Measurements from ENCODE around the gene DTD1. TPM values are rescaled to one million over a fixed set of nuclear protein-coding genes. Genes with fewer than 3 reads are reported as not detected.
A peak's percentile ranks its signal among the peaks of the same experiment; 100 is the strongest.

DTD1 gene
- total RNA-seq, 2 donors from 2014 or later: 15.5 to 16.9 TPM

GRCh38 chr20:18548465-18548864, 39.4 kb upstream of the DTD1 start:
- H3K9me3 ChIP-seq: no peaks in the 10 kb centered on the region
- no peaks in the 10 kb centered on the region for H3K4me1 ChIP-seq
- no peaks in the 10 kb centered on the region for H3K27me3 ChIP-seq
- no peak overlapping the region for H3K4me3 ChIP-seq
- H3K27ac ChIP-seq: no peak overlapping the region
- TF ChIP-seq, protein P1, sequence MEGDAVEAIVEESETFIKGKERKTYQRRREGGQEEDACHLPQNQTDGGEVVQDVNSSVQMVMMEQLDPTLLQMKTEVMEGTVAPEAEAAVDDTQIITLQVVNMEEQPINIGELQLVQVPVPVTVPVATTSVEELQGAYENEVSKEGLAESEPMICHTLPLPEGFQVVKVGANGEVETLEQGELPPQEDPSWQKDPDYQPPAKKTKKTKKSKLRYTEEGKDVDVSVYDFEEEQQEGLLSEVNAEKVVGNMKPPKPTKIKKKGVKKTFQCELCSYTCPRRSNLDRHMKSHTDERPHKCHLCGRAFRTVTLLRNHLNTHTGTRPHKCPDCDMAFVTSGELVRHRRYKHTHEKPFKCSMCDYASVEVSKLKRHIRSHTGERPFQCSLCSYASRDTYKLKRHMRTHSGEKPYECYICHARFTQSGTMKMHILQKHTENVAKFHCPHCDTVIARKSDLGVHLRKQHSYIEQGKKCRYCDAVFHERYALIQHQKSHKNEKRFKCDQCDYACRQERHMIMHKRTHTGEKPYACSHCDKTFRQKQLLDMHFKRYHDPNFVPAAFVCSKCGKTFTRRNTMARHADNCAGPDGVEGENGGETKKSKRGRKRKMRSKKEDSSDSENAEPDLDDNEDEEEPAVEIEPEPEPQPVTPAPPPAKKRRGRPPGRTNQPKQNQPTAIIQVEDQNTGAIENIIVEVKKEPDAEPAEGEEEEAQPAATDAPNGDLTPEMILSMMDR (IDR thresholded peaks at IDR 0.05): no peak
- DNase-seq (ENCODE audit: low spot score): no peak
- peaks cover 78% of the 10 kb centered on the region for H3K36me3 ChIP-seq

- TF ChIP-seq, protein P1 (IDR thresholded peaks at IDR 0.05): no peak
- no peak for DNase-seq (ENCODE audit: low spot score)
- no peaks in the 10 kb centered on the region for H3K4me1 ChIP-seq
- H3K9me3 ChIP-seq: no peaks in the 10 kb centered on the region
- H3K36me3 ChIP-seq: peaks cover 73% of the 10 kb centered on the region
- no peaks in the 10 kb centered on the region for H3K27me3 ChIP-seq
- H3K4me3 ChIP-seq: no peak overlapping the region
- H3K27ac ChIP-seq: no peak overlapping the region
Observed at GRCh38 chr20:18553746-18554145, 34.1 kb upstream of the DTD1 start.

DNA sequence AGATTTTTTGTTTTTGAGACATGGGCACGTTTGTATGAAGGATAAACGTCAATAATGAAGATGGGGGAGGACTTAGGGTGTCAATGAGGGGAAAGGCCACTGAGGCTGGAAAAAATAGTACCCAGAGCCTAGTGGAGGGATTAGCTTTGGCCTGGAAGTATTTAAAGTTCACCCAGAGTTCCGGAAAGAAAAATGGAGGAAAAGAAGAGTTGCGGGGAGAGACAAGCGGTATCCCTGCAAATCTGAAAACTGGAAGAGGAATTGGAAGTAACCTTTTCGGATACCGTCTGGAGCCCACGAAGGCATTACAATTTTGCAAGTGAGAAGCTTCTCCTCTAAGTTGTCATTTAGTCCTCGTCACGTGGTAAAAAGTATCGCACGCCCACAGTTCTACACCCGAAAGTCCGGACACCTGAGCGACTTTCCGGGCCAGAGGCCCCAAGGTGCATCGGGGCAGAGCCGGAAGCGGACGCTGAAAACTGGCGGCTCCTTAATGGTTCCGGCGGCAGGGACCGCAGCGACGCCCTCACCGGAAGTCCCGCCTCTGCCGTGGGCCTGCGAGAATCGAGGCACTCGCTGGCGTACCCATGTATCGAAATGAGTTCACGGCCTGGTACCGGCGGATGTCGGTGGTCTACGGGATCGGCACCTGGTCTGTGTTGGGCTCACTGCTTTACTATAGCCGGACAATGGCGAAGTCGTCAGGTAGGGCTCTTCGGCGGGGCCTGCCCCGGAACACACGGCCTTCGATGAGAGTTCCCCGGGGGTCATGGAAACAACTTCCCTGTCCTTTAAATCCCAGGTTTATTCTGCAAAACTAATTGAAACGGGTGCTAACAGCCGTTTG, 20.7 kb upstream of the DTD1 start, which contains the start of gene SMIM26:
Gene SMIM26, plus strand, starts transcription at position 541 of the 847 bp plus-strand sequence. Its CDS starts 47 bp downstream, at position 588.
- H3K27ac ChIP-seq: peak within 1 kb of the TSS; percentile 80 to 86
- peak; percentile 91 for DNase-seq (ENCODE audit: low spot score)
- H3K4me3 ChIP-seq: peak within 1 kb of the TSS; percentile 57 to 75
- peaks cover 11% of the 10 kb centered on the region for H3K36me3 ChIP-seq
- no peaks in the 10 kb centered on the region for H3K9me3 ChIP-seq
- TF ChIP-seq, protein P1 (IDR thresholded peaks at IDR 0.05): peak in 1 of 2 donors; percentile 17
- H3K27me3 ChIP-seq: no peaks in the 10 kb centered on the region
- peaks cover 0 to 12% of the 10 kb centered on the region in 2 donors for H3K4me1 ChIP-seq

DNA sequence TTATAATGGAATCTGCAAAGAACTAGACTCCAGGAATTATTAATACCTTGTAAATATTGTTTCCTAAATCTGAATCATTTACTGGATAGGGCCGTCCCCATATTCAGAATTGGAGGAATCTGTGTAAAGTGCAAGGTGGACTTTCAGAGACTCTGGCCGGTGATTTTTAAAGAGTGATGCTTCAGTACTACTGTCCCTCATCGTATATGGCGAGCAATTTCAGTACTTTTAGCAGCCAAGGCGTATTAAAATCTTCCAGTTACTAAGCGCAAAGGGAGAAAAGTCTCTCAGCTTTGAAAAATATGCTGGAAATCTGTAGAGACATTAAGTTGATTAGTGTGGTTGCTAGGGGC, 20.1 kb upstream of the DTD1 start:
- Histone ChIP-seq H3K36me3 (peaks cover 10% of the 10 kb centered on the region), H3K4me1 (peaks cover 0 to 12% of the 10 kb centered on the region in 2 donors), H3K27me3 (no peaks in the 10 kb centered on the region), H3K4me3 (peak overlapping the region; percentile 57 to 75), H3K27ac (peak overlapping the region; percentile 80 to 86), H3K9me3 (no peaks in the 10 kb centered on the region)
- no peak for DNase-seq (ENCODE audit: low spot score)
- TF ChIP-seq, protein P1 (IDR thresholded peaks at IDR 0.05): no peak

GRCh38 chr20:18571009-18571408, 16.8 kb upstream of the DTD1 start:
- Histone ChIP-seq H3K27ac (no peak overlapping the region), H3K27me3 (no peaks in the 10 kb centered on the region), H3K4me1 (peaks cover 0 to 12% of the 10 kb centered on the region in 2 donors), H3K9me3 (no peaks in the 10 kb centered on the region), H3K4me3 (no peak overlapping the region), H3K36me3 (peaks cover 10% of the 10 kb centered on the region)
- TF ChIP-seq, protein P1 (IDR thresholded peaks at IDR 0.05): no peak
- DNase-seq (ENCODE audit: low spot score): no peak
